Measurements from ENCODE around the gene PCSK2. TPM values are rescaled to one million over a fixed set of nuclear protein-coding genes. Genes with fewer than 3 reads are reported as not detected.

Gene PCSK2
- total RNA-seq, 2 donors from 2014 or later, result 0.18 to 2.7 TPM

DNA sequence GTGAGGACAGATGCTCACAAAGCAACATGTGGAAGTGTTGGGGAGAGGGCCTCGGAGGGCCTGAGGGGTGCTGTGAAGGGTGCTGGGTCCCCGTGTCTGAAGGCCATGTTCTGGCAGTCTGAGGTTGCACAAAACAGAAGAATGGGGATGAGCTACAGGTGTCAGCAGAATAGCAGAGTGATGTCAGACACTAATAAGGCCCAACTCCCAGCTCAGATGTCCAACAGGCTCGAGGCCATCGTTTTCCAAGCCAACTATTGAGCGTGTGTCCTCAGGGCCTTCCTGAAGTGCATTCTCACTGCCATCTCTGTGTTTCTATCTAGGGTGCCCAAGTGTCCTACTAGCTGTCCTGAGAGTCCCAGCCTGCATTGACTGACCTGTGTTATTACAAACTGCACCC is 296.5 kb downstream of the PCSK2 start:
- H3K4me1 ChIP-seq (replicated peaks), result no peaks in the 10 kb centered on the region
- no peaks in the 10 kb centered on the region for H3K9me3 ChIP-seq
- no peak overlapping the region for H3K4me3 ChIP-seq
- no peaks in the 10 kb centered on the region for H3K36me3 ChIP-seq
- DNase-seq (ENCODE audit: low spot score), result no peak
- no peak overlapping the region for H3K27ac ChIP-seq
- intact Hi-C loops (cut with DNase I), result no loop called here
- no peaks in the 10 kb centered on the region for H3K27me3 ChIP-seq (replicated peaks; ENCODE audit: insufficient read depth)
- TF ChIP-seq POLR2A (IDR thresholded peaks at IDR 0.05) (no peak), POLR2AphosphoS5 (IDR thresholded peaks at IDR 0.05) (no peak)
- TF ChIP-seq, protein P1, sequence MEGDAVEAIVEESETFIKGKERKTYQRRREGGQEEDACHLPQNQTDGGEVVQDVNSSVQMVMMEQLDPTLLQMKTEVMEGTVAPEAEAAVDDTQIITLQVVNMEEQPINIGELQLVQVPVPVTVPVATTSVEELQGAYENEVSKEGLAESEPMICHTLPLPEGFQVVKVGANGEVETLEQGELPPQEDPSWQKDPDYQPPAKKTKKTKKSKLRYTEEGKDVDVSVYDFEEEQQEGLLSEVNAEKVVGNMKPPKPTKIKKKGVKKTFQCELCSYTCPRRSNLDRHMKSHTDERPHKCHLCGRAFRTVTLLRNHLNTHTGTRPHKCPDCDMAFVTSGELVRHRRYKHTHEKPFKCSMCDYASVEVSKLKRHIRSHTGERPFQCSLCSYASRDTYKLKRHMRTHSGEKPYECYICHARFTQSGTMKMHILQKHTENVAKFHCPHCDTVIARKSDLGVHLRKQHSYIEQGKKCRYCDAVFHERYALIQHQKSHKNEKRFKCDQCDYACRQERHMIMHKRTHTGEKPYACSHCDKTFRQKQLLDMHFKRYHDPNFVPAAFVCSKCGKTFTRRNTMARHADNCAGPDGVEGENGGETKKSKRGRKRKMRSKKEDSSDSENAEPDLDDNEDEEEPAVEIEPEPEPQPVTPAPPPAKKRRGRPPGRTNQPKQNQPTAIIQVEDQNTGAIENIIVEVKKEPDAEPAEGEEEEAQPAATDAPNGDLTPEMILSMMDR (IDR thresholded peaks at IDR 0.05), result no peak
- WGBS, result 81% methylated on average over 5 of the region's 5 CpGs

DNA sequence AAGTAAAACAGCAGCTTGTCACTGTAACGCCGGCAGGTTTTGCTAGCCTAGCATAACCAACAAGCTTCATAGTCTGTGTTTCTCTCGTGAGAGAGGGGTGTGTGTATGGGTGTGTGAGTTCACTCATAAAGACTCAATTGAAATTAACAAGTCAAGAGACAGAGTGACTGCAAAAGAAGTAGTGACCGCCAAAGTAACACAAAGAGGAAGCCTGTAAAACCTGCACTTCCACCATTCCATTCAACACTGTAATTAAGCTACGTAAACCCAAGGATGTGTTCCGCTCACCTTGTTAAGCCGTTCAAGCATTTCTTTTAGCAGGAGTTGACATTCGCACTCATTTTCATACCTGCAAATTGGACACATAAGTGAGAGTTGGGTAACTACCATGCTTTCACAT is 297.7 kb downstream of the PCSK2 start:
- Histone ChIP-seq H3K4me3 (no peak overlapping the region), H3K4me1 (replicated peaks) (no peaks in the 10 kb centered on the region), H3K27me3 (replicated peaks; ENCODE audit: insufficient read depth) (no peaks in the 10 kb centered on the region), H3K27ac (no peak overlapping the region), H3K9me3 (no peaks in the 10 kb centered on the region), H3K36me3 (no peaks in the 10 kb centered on the region)
- TF ChIP-seq, protein P1 (IDR thresholded peaks at IDR 0.05), result no peak
- TF ChIP-seq POLR2AphosphoS5 (IDR thresholded peaks at IDR 0.05) (no peak), POLR2A (IDR thresholded peaks at IDR 0.05) (no peak)
- 47% methylated on average over 8 of the region's 8 CpGs for WGBS
- intact Hi-C loops (cut with DNase I), result no loop called here
- DNase-seq (ENCODE audit: low spot score), result no peak

DNA sequence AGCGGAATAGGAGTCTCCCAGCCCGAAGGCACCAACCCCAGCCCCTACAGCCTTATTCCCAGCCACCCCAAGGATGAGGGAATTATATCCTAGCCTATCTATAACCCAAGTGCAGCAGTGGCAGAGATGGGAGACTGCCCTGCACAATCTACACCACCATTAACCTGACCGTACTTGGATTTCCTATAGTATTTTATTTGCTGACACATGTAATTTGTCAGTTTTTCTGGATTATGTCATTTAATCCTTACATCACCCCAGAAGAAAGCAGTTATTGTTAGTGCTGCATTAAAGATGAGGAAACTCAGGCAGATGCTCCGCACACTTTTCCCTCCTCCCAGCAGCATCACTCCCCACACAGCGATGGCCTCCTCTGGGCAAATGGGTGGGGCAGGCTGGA is 298.3 kb downstream of the PCSK2 start:
- TF ChIP-seq POLR2A (IDR thresholded peaks at IDR 0.05), result no peak
- TF ChIP-seq, protein P1 (IDR thresholded peaks at IDR 0.05), result no peak
- no peak for TF ChIP-seq POLR2AphosphoS5 (IDR thresholded peaks at IDR 0.05)
- H3K9me3 ChIP-seq, result no peaks in the 10 kb centered on the region
- no peaks in the 10 kb centered on the region for H3K27me3 ChIP-seq (replicated peaks; ENCODE audit: insufficient read depth)
- no peak for DNase-seq (ENCODE audit: low spot score)
- intact Hi-C loops (cut with DNase I), result no loop called here
- WGBS, result 93% methylated on average over 5 of the region's 5 CpGs
- H3K27ac ChIP-seq, result no peak overlapping the region
- H3K4me3 ChIP-seq, result no peak overlapping the region
- H3K36me3 ChIP-seq, result no peaks in the 10 kb centered on the region
- H3K4me1 ChIP-seq (replicated peaks), result no peaks in the 10 kb centered on the region

DNA sequence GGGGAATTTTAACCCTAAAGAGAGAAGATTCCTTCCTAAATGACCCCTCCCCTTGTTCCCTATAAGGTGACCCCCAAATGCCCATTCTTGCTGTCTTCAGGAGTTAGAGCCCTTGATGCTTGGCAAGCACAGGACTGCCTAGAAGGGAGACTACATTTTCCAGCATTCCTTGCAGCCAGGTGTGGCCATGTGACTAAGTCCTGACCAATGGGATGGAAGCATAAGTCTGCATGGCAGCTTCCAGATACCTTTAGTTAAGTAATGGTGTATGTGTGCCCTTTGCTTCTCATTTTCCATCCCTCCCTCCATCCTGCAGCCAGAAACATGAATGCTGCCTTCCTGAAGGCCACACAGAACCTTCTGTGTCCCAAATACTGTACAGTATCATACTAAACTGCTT is 298.8 kb downstream of the PCSK2 start:
- intact Hi-C loops (cut with DNase I), result no loop called here
- H3K4me1 ChIP-seq (replicated peaks), result no peaks in the 10 kb centered on the region

DNA sequence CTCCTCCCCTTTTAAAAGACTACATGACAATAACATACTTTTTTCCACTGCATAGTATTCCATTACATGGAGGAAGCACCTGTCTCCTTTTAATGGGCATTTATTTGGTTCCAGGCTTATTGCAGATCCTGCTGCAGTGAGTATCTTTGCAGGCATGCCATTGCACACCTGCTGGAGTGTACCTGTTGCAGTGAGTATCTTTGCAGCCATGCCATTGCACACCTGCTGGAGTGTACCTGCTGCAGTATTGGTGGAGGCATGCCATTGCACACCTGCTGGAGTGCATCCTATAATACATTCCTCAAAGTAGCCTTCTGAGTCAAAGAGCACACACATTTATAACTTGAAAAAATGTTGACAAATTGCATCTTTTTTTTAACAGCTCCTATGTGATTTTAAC is 302.7 kb downstream of the PCSK2 start:
- no peaks in the 10 kb centered on the region for H3K27me3 ChIP-seq (replicated peaks; ENCODE audit: insufficient read depth)
- TF ChIP-seq POLR2A (IDR thresholded peaks at IDR 0.05), result no peak
- TF ChIP-seq, protein P1 (IDR thresholded peaks at IDR 0.05), result no peak
- TF ChIP-seq POLR2AphosphoS5 (IDR thresholded peaks at IDR 0.05), result no peak
- intact Hi-C loops (cut with DNase I), result no loop called here
- no peaks in the 10 kb centered on the region for H3K4me1 ChIP-seq (replicated peaks)
- H3K27ac ChIP-seq, result no peak overlapping the region
- no peak for DNase-seq (ENCODE audit: low spot score)
- H3K4me3 ChIP-seq, result no peak overlapping the region
- H3K9me3 ChIP-seq, result no peaks in the 10 kb centered on the region
- no peaks in the 10 kb centered on the region for H3K36me3 ChIP-seq

More for the DNA sequence above, 298.8 kb downstream of the PCSK2 start:
- no peak overlapping the region for H3K27ac ChIP-seq
- H3K9me3 ChIP-seq, result no peaks in the 10 kb centered on the region
- H3K4me3 ChIP-seq, result no peak overlapping the region
- TF ChIP-seq POLR2AphosphoS5 (IDR thresholded peaks at IDR 0.05), result no peak
- TF ChIP-seq, protein P1 (IDR thresholded peaks at IDR 0.05), result no peak
- no peak for TF ChIP-seq POLR2A (IDR thresholded peaks at IDR 0.05)
- H3K27me3 ChIP-seq (replicated peaks; ENCODE audit: insufficient read depth), result no peaks in the 10 kb centered on the region
- DNase-seq (ENCODE audit: low spot score), result no peak
- H3K36me3 ChIP-seq, result no peaks in the 10 kb centered on the region
